Posterior cingulate gyrus (tissue), 11 donors: ENCODE measurements around the gene KRT84.
A peak's percentile ranks its signal among the peaks of the same experiment; 100 is the strongest.
"Not testable (repeated sequence)": the region's sequence is repeated elsewhere in the genome, so short reads cannot be mapped to it uniquely, and the experiment has no call there.

Experiments
- DNase-seq, 10 donors: peaks; one replicate each; pipeline versions ENCODE4 v3.0.0 to v3.0.0-alpha.2; 2020 to 2021; ENCODE audit warnings: mixed read lengths in 3 of 10
- intact Hi-C: fragments of 100-400 bp; cut with DNase I; formaldehyde crosslinking; loops from one replicate; pipeline ENCODE4 v1.15.1; 2023

The KRT84 gene

GRCh38 chr12:52413202-52413601 is 27.8 kb upstream of the KRT84 start:
- intact Hi-C loops, result no loop called here
- no peak for DNase-seq

GRCh38 chr12:52411815-52412214 is 26.4 kb upstream of the KRT84 start:
- DNase-seq, result peak in 1 of 10 donors; percentile 54
- intact Hi-C loops, result no loop called here

GRCh38 chr12:52410589-52411248 is 25.3 kb upstream of the KRT84 start:
- intact Hi-C loops, result not testable (repeated sequence)
- peak in 2 of 10 donors; percentile 10 to 26 for DNase-seq

- DNase-seq, result peak in 1 of 10 donors; percentile 24
- intact Hi-C loops, result no loop called here
Measured at GRCh38 chr12:52407918-52408317, 22.5 kb upstream of the KRT84 start.

DNA sequence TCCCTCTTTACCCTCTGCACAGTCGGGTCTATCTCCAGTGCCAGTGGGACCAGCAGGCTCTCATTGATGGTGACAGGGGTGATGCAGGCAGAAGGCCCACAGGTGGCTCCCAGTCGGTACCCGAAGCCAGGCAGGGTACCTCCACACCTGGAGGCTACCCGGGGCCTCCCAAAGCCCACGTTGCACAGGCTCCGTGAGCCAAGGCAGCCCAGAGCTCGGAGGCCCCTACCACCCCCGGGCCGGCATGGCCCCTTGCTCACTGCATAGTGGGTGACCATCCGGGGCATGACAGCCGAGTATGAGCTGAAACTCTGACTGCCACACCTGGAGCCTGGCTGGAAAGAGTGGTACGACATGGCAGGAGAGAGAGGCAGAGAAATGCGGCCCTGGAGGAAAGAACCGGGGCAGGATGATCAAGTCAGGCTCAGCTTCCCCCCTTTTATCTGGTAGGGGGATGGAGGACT is 20.5 kb upstream of the KRT84 start, which contains the start of gene KRT82:
TSS of gene KRT82 (minus strand) at position 414 of the 464 bp plus-strand sequence. CDS start at position 356, 58 bp downstream.
- intact Hi-C loops, result no loop called here
- peak in 2 of 10 donors; percentile 49 for DNase-seq

DNA sequence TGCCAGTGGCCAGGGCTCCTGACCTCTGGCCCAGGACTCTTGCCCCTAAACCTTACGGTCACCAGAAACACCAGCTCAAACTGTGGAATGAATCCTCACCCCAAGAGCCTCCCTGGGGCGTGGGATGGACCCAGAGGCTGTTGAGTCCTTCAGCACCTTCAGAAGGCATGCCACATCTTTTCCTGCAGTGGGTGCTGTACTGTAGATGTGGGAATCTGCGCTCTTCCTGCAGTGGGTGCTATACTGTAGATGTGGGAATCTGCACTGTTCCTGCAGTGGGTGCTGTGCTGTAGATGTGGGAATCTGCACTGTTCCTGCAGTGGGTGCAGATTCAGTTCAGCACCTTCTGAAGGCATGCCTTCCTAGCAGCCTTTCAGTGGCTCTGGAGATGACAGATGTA is 19.5 kb upstream of the KRT84 start:
- peak in 2 of 10 donors; percentile 31 to 46 for DNase-seq
- intact Hi-C loops, result no loop called here

GRCh38 chr12:52403561-52403960 is 18.1 kb upstream of the KRT84 start:
- intact Hi-C loops, result no loop called here
- peak in 1 of 10 donors; percentile 52 for DNase-seq

DNA sequence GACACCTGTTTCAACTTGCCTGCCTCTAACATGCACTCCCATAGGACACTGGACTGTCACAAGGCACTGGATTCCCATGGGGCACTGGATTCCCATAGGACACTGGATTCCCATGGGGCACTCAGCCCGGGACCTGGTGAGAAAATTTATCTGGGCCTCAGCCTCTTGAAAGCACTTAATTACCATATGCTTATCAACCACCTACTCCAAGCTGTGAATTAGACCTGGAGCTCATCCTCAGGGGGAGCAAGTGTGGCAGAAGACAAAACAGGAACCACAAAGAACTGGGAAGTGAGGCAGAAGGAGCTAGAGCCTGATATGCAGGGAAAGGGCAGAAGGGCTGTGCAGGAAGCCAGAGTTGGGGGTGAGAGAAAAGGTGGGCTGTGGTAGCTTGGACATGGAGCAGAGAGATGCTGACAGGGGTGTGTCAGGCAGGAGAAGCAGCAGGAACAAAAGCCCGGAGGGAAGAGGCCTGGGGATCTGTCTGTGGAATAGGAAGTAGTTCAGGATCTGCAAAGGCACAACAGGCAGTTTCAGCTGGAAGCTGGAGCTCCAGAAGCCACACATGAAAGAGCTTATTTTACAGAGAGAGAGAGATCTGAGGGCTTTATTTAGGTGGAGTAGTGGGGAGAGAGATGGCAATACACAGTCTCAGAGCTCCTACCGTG is 17.6 kb upstream of the KRT84 start:
- peak in 2 of 10 donors; percentile 29 to 47 for DNase-seq
- intact Hi-C loops, result no loop called here

DNA sequence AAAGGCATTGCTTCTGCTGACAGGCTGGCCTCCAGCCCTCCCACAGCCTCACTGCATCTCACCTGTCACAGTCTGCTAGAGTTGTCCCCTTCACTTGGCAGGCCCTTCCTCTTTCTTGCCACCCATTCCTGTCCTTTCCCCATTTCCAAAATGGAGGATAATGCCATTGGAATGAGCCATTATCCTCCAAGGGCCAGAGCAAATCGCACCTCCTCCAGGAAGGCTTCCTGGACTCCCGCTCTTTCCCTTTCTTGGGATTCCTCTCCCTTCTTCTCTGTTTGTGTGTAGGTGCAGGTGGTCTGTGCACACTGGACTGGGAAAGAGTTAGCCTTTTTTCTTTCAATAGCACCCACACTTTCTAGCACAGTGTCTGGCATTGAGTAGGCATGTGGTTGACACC is 16.9 kb upstream of the KRT84 start:
- intact Hi-C loops, result no loop called here
- DNase-seq, result peak in 1 of 10 donors; percentile 36

DNA sequence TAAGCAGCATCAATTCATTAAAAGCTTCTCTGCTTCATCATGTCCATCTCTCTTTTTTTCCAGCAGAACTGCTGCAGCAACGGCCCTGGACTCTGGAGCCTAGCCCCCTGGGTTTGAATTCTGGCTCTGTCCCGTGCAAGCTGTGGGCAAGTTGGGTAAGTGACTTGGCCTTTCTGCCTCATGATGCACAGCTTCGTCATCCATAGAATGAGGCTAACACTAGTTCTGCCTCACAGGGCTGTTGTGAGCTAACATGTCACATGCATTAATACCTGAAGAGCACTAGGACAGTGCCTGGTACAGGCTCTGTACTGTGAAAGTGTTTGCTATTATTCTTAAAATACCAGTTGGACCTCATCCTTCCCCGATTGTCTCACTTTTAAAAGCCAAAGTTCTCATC is 16.5 kb upstream of the KRT84 start:
- intact Hi-C loops, result no loop called here
- peak in 2 of 10 donors; percentile 18 to 35 for DNase-seq

- intact Hi-C loops, result no loop called here
- peak in 2 of 10 donors; percentile 13 to 57 for DNase-seq
Measured at GRCh38 chr12:52401526-52401925, 16.1 kb upstream of the KRT84 start.

GRCh38 chr12:52400906-52401305 is 15.5 kb upstream of the KRT84 start:
- intact Hi-C loops, result no loop called here
- peak in 1 of 10 donors; percentile 70 for DNase-seq

GRCh38 chr12:52399756-52400155 is 14.3 kb upstream of the KRT84 start:
- intact Hi-C loops, result no loop called here
- DNase-seq, result peak in 1 of 10 donors; percentile 63

GRCh38 chr12:52398176-52398575 is 12.7 kb upstream of the KRT84 start:
- intact Hi-C loops, result no loop called here
- DNase-seq, result no peak

DNA sequence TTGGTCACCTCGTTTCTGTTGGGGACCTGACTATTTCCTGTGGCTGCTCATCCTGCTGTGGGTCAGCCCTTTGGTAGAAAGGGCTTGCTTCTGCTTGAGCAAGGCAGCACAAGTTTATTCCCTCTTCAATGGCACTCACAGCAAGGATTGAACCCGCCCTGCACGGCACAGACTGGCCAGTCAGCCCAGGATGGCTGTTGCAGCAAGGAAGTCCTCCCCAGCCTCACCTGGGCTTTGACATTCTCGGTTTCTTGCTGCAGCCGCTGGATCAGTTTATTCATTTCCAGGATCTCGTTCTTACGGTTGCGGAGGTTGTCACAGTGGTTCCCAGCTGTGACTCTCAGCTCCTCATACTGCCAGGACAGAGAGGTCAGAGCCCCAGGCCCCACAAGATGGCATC is 11.2 kb upstream of the KRT84 start:
- intact Hi-C loops, result no loop called here

DNA sequence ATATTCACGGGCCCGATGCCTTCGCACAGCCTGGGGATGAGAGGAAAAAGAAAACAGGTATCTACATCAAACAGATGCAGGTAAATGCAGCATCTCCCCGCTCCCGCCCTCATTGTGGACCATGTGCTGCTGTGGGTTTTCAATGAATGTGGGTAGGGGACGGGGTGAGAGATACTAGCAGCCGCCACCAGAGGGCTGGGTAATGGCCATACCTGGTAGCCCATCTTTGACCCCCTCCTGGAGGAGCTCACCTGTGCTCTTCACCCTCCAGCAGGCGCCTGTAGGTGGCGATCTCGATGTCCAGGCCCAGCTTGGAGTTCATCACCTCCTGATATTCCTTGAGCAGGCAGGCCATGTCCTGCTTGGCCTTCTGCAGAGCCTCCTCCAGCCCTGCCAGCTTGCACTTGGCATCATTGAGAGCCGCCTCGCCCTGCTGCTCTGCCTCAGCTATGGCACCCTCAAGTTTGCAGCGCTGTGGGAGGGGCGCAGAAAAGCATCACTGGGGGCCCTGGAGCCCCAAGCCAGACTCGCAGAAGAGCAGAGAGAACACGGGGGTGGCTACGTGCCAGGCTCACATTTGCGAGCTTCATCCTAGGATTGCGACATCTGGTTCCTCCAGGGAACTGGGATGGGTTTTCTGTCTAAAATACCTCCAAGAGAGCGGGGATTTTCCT is 10.4 kb upstream of the KRT84 start:
- intact Hi-C loops, result no loop called here
- DNase-seq, result peak in 3 of 10 donors; percentile 55 to 77 (median 73)

More for the DNA sequence above, 11.2 kb upstream of the KRT84 start:
- DNase-seq, result peak in 1 of 10 donors; percentile 62

- intact Hi-C loops, result no loop called here
Measured at GRCh38 chr12:52394836-52395405, 9.5 kb upstream of the KRT84 start.

GRCh38 chr12:52392465-52393007 is 7.1 kb upstream of the KRT84 start:
- intact Hi-C loops, result no loop called here
- peak in 2 of 10 donors; percentile 15 to 19 for DNase-seq

More at GRCh38 chr12:52394836-52395405, 9.5 kb upstream of the KRT84 start:
- DNase-seq, result peak in 3 of 10 donors; percentile 36 to 61 (median 45)

DNA sequence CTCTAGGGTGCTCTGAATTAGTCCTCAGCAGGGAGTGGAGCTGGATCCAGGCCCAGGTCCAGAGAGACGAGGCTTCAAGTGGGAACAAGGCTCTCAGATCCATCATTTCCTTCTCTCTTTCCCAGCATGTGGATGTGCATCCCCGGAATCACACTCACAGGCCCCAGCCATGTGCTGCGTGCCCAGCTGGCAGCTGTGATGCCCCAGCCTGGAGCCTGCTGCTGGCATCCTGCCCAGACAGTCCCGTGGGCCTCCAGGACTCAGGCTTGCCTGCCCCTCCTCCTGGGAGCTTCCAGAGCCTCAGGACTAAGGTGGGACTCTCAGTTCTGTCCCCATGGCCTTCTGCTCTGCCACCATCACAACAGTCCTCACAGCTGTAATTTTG is 6.2 kb upstream of the KRT84 start:
- DNase-seq, result peak; percentile 39 to 96 (median 74)
- intact Hi-C loops, result no loop called here
